Stimulated activated CD8-positive, alpha-beta memory T cell treated with anti-CD3 and anti-CD28 coated beads, Interleukin-7, amount 100 ng/mL, for 48 hours (primary cell): Measurements from ENCODE around the gene DHX36.

Experiments
- DNase-seq, 2 donors: peaks; one replicate each; pipeline ENCODE4 v3.0.0-alpha.2; 2020; ENCODE audit warnings: low read depth in 1 of 2; ENCODE audit errors: extremely low read depth in 1 of 2

DHX36 gene

DNA sequence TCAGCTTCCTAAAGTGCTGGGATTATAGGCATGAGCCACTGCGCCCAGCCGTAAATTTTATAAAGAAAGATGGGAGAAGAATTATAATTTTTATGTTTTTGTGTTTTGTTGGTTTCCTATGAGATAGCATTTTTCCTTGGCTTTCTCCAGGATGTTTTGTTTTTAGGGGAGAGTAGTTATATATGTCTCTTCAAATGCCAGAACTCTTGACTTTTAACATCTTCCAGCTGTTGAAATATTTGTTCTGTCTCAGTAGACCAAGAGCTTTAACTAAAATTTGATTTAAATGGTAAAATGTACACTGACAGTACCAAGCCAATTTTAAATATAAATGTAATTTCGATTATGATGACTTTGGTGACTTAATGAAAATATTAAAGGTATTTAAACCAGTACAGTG, 96.8 kb downstream of the DHX36 start:
- no peak for DNase-seq

DNA sequence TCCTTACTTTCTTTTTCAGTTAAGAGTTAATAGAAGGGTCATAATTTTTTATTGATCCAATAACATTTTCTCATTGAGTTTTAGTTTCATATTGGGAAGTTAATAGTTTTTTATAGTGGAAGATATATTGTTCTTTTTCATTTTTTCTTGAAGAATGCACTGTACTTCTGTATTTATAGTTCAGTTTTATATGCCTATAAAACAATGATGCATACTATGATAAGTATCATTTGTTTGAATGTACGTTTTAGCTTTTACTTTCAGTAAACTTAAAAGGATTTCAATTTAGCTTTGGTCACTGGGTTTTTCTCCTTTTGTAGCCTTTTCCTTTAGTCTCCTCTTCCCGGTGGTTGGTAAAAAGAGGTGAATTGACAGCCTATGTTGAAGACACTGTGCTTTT, 98.8 kb downstream of the DHX36 start:
- DNase-seq = no peak

DNA sequence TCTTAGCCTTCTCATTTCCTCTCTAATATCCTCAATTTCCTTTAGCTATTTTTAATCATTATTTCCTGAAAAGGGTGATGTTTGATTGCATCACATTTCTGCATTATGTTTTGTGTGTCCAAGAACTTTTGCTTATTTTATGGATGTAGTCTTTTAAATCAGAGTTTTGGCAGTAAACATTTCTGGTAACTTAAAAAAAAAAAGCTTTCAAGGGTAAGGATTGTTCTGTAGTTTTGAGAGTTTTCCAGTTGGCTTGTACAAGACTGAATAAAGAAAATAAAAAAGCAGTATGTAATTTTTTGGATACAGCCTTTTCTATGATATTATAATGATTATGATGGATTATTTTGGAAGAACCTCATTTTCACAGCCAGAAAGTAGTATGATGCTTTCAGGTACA, 99.4 kb downstream of the DHX36 start:
- DNase-seq = no peak

DNA sequence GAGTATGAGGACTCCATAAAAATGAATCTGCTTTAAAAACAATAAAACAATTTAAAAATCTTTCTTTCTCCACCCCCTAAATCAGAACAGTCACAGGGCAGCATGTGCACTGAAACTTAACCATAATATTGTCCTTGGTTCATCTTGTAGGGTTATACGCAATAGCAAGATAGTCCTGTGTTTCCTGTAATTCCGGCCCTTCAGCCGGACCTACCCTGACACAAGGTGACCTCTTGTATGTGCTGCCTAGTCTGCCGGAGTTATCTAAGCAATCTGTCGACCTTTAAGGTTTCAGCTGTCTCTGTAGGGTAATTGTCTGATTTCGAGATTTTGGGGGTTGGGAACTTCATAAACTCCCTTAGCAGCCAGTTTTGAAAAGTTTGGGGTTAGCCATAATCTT, 99.9 kb downstream of the DHX36 start:
- no peak for DNase-seq

DNA sequence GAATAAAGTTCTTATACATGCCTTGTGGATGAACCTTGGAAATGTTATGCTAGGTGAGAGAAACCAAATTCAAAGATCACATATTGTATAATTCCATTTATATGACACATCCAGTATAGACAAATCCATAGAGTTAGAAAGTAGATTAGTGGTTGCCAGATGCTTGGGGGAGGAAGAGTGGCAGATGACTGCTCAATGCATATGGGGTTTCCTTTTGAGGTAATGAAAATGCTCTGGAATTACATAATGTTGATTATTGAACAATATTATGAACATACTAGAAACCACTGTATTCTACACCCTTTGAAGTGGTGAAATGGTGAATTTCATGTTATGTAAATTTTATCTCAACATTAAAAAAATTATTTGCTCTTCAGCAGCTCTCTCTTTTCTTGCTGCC, 100.8 kb downstream of the DHX36 start:
- no peak for DNase-seq
